ENCODE measurements around the gene RNF19B.
"Not testable (repeated sequence)": the region's sequence is repeated elsewhere in the genome, so short reads cannot be mapped to it uniquely, and the experiment has no call there.

Gene RNF19B

GRCh38 chr1:32915766-32916706, 48.6 kb downstream of the RNF19B start:
- DNase-seq = no peak
- H3K4me3 ChIP-seq (ENCODE audit: low read depth, low read length) = no peak overlapping the region
- TF ChIP-seq, protein P1, sequence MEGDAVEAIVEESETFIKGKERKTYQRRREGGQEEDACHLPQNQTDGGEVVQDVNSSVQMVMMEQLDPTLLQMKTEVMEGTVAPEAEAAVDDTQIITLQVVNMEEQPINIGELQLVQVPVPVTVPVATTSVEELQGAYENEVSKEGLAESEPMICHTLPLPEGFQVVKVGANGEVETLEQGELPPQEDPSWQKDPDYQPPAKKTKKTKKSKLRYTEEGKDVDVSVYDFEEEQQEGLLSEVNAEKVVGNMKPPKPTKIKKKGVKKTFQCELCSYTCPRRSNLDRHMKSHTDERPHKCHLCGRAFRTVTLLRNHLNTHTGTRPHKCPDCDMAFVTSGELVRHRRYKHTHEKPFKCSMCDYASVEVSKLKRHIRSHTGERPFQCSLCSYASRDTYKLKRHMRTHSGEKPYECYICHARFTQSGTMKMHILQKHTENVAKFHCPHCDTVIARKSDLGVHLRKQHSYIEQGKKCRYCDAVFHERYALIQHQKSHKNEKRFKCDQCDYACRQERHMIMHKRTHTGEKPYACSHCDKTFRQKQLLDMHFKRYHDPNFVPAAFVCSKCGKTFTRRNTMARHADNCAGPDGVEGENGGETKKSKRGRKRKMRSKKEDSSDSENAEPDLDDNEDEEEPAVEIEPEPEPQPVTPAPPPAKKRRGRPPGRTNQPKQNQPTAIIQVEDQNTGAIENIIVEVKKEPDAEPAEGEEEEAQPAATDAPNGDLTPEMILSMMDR (IDR thresholded peaks at IDR 0.05; ENCODE audit: low read depth, low read length, missing control alignments) = no peak
- in situ Hi-C loops (cut with HindIII; ENCODE audit: low pct_ligation_motif_present, low sequenced_read_pairs) = no loop called here
- no peaks in the 10 kb centered on the region for H3K36me3 ChIP-seq (replicated peaks)
- no peaks in the 10 kb centered on the region for H3K27me3 ChIP-seq (replicated peaks)
- no peak overlapping the region for H3K27ac ChIP-seq

GRCh38 chr1:32910319-32910718, 54.3 kb downstream of the RNF19B start:
- TF ChIP-seq, protein P1 (IDR thresholded peaks at IDR 0.05; ENCODE audit: low read depth, low read length, missing control alignments) = no peak
- in situ Hi-C loops (cut with HindIII; ENCODE audit: low pct_ligation_motif_present, low sequenced_read_pairs) = no loop called here
- Histone ChIP-seq H3K4me3 (ENCODE audit: low read depth, low read length) (no peak overlapping the region), H3K27ac (no peak overlapping the region), H3K27me3 (replicated peaks) (no peaks in the 10 kb centered on the region), H3K36me3 (replicated peaks) (no peaks in the 10 kb centered on the region)
- no peak for DNase-seq

DNA sequence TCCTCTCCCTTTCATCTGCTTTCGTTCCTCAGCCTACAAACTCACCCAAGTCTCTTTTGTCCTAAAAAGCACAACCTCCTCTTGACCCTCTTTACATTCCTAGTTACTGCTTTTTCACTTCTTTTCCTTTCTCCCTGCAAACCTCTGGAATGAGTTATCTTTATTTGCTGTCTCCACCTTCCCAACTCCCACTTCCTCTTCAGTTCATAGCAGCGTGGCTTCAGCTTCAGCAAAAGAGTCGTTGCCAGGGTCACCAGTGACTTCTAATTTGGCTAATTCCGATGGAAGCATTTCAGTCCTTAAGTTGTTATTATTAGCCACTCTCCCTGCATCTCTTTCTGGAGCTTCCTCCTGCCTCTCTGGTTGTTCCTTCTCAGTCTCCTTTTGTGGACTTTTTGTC, 57.2 kb downstream of the RNF19B start:
- DNase-seq = peak; percentile 19
- no peaks in the 10 kb centered on the region for H3K36me3 ChIP-seq (replicated peaks)
- H3K4me3 ChIP-seq (ENCODE audit: low read depth, low read length) = no peak overlapping the region
- TF ChIP-seq, protein P1 (IDR thresholded peaks at IDR 0.05; ENCODE audit: low read depth, low read length, missing control alignments) = no peak
- no peak overlapping the region for H3K27ac ChIP-seq
- in situ Hi-C loops (cut with HindIII; ENCODE audit: low pct_ligation_motif_present, low sequenced_read_pairs) = no loop called here
- no peaks in the 10 kb centered on the region for H3K27me3 ChIP-seq (replicated peaks)

- Histone ChIP-seq H3K27me3 (replicated peaks) (no peaks in the 10 kb centered on the region), H3K36me3 (replicated peaks) (no peaks in the 10 kb centered on the region), H3K27ac (no peak overlapping the region), H3K4me3 (ENCODE audit: low read depth, low read length) (no peak overlapping the region)
- TF ChIP-seq, protein P1 (IDR thresholded peaks at IDR 0.05; ENCODE audit: low read depth, low read length, missing control alignments) = peak; percentile 13
- no peak for DNase-seq
- in situ Hi-C loops (cut with HindIII; ENCODE audit: low pct_ligation_motif_present, low sequenced_read_pairs) = no loop called here
These were observed 58.0 kb downstream of the RNF19B start for GRCh38 chr1:32906654-32907053.

DNA sequence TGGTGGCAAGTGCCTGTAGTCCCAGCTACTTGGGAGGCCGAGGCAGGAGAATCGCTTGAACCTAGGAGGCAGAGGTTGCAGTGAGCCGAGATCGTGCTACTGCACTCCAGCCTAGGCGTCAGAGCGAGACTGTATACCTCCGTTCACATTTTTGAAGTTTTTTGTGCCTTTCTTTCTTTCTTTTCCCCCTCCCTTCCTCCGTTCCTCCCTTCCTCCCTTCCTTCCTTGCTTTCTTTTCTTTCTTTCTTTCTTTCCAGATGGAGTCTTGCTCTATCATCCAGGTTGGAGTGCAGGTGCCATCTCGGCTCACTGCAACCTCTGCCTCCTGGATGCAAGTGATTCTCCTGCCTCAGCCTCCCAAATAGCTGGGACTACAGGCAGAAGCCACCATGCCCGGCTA, 59.0 kb downstream of the RNF19B start:
- H3K27ac ChIP-seq; in situ Hi-C loops (cut with HindIII; ENCODE audit: low pct_ligation_motif_present, low sequenced_read_pairs); H3K27me3 ChIP-seq (replicated peaks); H3K4me3 ChIP-seq (ENCODE audit: low read depth, low read length); DNase-seq; H3K36me3 ChIP-seq (replicated peaks): not testable (repeated sequence)

DNA sequence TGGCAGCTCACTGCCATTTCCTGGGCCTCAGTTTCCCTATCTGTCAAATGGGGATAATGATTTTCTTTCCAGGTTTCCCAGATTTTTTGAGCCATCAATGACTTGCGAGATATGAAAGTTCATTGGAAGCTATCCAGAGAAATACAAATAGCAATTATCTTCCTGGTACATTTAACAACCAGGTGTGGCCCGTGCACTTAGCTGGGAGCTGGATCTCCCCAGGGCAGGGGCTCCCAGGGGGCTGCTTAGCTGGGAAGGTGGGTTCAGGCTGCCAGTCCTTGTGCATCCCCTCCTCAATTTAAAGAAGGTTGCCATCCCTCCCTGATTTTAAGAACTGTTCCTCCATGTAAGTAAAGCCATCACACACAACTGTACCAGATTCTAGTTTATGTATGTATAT, 59.8 kb downstream of the RNF19B start:
- in situ Hi-C loops (cut with HindIII; ENCODE audit: low pct_ligation_motif_present, low sequenced_read_pairs) = no loop called here
- H3K27me3 ChIP-seq (replicated peaks) = no peaks in the 10 kb centered on the region
- TF ChIP-seq, protein P1 (IDR thresholded peaks at IDR 0.05; ENCODE audit: low read depth, low read length, missing control alignments) = no peak

More for the DNA sequence above, 59.8 kb downstream of the RNF19B start:
- DNase-seq = no peak
- Histone ChIP-seq H3K4me3 (ENCODE audit: low read depth, low read length) (no peak overlapping the region), H3K36me3 (replicated peaks) (no peaks in the 10 kb centered on the region), H3K27ac (no peak overlapping the region)

Data from brain microvascular endothelial cell (primary cell).